Measurements from ENCODE around the gene QSOX2. TPM values are rescaled to one million over a fixed set of nuclear protein-coding genes. Genes with fewer than 3 reads are reported as not detected.

Gene QSOX2
- total and polyA plus RNA-seq, 8 donors, result 1.5 to 33.5 (median 5.4) TPM

DNA sequence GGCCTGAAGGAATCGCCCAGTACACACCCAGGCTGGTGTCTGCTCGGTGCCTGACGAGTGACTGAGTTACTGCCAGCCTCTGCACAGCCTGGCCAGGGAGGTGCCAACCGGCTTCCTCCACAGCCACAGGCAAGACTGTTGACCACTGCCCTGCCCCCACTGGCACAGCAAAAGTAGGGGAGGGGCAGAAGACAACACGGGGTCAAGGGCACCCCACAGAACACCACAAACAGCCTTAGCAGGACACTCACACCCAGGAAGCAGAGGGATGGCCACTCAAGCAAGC is 40.0 kb downstream of the QSOX2 start:
- TF ChIP-seq POLR2A (IDR thresholded peaks at IDR 0.05) (no peak), EP300 (IDR thresholded peaks at IDR 0.05) (no peak), POLR2AphosphoS5 (IDR thresholded peaks at IDR 0.05) (no peak), CTCF (IDR thresholded peaks at IDR 0.05) (no peak)
- peaks cover 27 to 53% (median 51%) of the 10 kb centered on the region in 3 donors for H3K27me3 ChIP-seq
- H3K9me3 ChIP-seq, result no peaks in the 10 kb centered on the region
- peaks cover 0 to 27% (median 4%) of the 10 kb centered on the region in 4 donors for H3K4me1 ChIP-seq
- no peak overlapping the region for H3K4me3 ChIP-seq
- WGBS, 5 donors, result 75 to 90% (median 83%) methylated on average over 4 to 5 of the region's 5 CpGs; no CpG with 5 or more reads in 1 of the 5 donors
- H3K36me3 ChIP-seq, result peaks cover 0 to 38% (median 32%) of the 10 kb centered on the region in 4 donors
- intact Hi-C loops (cut with DNase I; ENCODE audit: low total_unique reads), result no loop called here
- no peak for DNase-seq
- no peak overlapping the region for H3K27ac ChIP-seq

- intact Hi-C loops (cut with DNase I; ENCODE audit: low total_unique reads), result no loop called here
- no peaks in the 10 kb centered on the region for H3K9me3 ChIP-seq
- TF ChIP-seq CTCF (IDR thresholded peaks at IDR 0.05) (no peak), EP300 (IDR thresholded peaks at IDR 0.05) (no peak), POLR2AphosphoS5 (IDR thresholded peaks at IDR 0.05) (no peak), POLR2A (IDR thresholded peaks at IDR 0.05) (no peak)
- H3K27me3 ChIP-seq, result peaks cover 33 to 58% (median 57%) of the 10 kb centered on the region in 3 donors
- no peak within 1 kb of the TSS for H3K4me3 ChIP-seq
- WGBS, 5 donors, result 7 to 33% (median 11%) methylated on average over 14 to 70 of the region's 70 CpGs
- DNase-seq, result peak in 1 of 2 donors; percentile 71
- H3K4me1 ChIP-seq, result peaks cover 0 to 27% (median 4%) of the 10 kb centered on the region in 4 donors
- peaks cover 0 to 32% (median 26%) of the 10 kb centered on the region in 4 donors for H3K36me3 ChIP-seq
- H3K27ac ChIP-seq, result no peak within 1 kb of the TSS
Measured at GRCh38 chr9:136204838-136205706, 40.5 kb downstream of the QSOX2 start, which contains the start of gene LHX3. LHX3 (minus strand) TSS chr9:136205128; CDS start chr9:136205012, 116 bp downstream.

- WGBS, 5 donors, result 45 to 61% (median 50%) methylated on average over 25 of the region's 25 CpGs
- no peak overlapping the region for H3K27ac ChIP-seq
- peaks cover 0 to 32% (median 7%) of the 10 kb centered on the region in 4 donors for H3K4me1 ChIP-seq
- no peak overlapping the region for H3K4me3 ChIP-seq
- no peaks in the 10 kb centered on the region for H3K9me3 ChIP-seq
- intact Hi-C loops (cut with DNase I; ENCODE audit: low total_unique reads), result no loop called here
- peaks cover 0 to 24% (median 18%) of the 10 kb centered on the region in 4 donors for H3K36me3 ChIP-seq
- DNase-seq, result no peak
- TF ChIP-seq POLR2A (IDR thresholded peaks at IDR 0.05) (no peak), EP300 (IDR thresholded peaks at IDR 0.05) (no peak), POLR2AphosphoS5 (IDR thresholded peaks at IDR 0.05) (no peak), CTCF (IDR thresholded peaks at IDR 0.05) (no peak)
- H3K27me3 ChIP-seq, result peaks cover 40 to 66% (median 65%) of the 10 kb centered on the region in 3 donors
Measured at GRCh38 chr9:136204145-136204805, 41.3 kb downstream of the QSOX2 start.

GRCh38 chr9:136203408-136204144 is 42.0 kb downstream of the QSOX2 start:
- WGBS, 5 donors, result 18 to 41% (median 20%) methylated on average over 3 to 33 of the region's 33 CpGs
- Histone ChIP-seq H3K27ac (no peak overlapping the region), H3K4me3 (no peak overlapping the region), H3K27me3 (peaks cover 47 to 73% (median 72%) of the 10 kb centered on the region in 3 donors), H3K4me1 (peaks cover under 1 to 39% (median 11%) of the 10 kb centered on the region in 4 donors), H3K36me3 (peaks cover 0 to 17% (median 11%) of the 10 kb centered on the region in 4 donors), H3K9me3 (no peaks in the 10 kb centered on the region)
- DNase-seq, result no peak
- intact Hi-C loops (cut with DNase I; ENCODE audit: low total_unique reads), result no loop called here
- no peak for TF ChIP-seq POLR2A (IDR thresholded peaks at IDR 0.05)
- TF ChIP-seq POLR2AphosphoS5 (IDR thresholded peaks at IDR 0.05), result no peak
- TF ChIP-seq EP300 (IDR thresholded peaks at IDR 0.05), result no peak
- no peak for TF ChIP-seq CTCF (IDR thresholded peaks at IDR 0.05)

Data from stomach (tissue), 9 donors.